NK-92 (cell line): ENCODE results near the gene GRWD1.
"Not testable (repeated sequence)": the region's sequence is repeated elsewhere in the genome, so short reads cannot be mapped to it uniquely, and the experiment has no call there.

Experiments used
- DNase-seq: peaks from one replicate; lab custom pipeline; 2025; ENCODE audit not compliant: unreplicated experiment; lab: John Stamatoyannopoulos, UW

GRWD1 gene

GRCh38 chr19:48478339-48479256, 32.8 kb downstream of the GRWD1 start:
- no peak for DNase-seq

- no peak for DNase-seq
These were observed 33.9 kb downstream of the GRWD1 start for GRCh38 chr19:48479686-48480085.

DNA sequence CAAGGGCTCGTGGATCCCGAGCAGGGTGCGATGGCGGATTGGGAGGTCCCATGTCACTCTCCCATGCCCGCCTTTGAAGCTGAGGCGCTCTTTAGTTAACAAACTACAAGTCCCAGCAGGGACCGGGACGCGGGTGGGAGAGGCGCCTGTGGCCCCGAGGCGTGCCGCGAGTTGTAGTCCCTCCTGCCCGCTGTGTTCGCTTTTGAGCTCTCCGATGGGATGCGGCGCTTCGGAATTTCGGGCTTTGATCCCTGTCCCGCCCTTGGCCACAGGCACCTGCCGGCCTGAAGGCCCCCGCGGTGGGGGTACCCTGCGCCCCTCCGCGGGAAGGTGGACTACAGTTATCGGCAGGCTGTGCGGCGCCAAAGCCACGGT, 34.4 kb downstream of the GRWD1 start:
- DNase-seq, result no peak

- DNase-seq, result no peak
These were observed 35.0 kb downstream of the GRWD1 start for GRCh38 chr19:48480558-48481500.

- no peak for DNase-seq
These were observed 36.3 kb downstream of the GRWD1 start for GRCh38 chr19:48481846-48482639.

DNA sequence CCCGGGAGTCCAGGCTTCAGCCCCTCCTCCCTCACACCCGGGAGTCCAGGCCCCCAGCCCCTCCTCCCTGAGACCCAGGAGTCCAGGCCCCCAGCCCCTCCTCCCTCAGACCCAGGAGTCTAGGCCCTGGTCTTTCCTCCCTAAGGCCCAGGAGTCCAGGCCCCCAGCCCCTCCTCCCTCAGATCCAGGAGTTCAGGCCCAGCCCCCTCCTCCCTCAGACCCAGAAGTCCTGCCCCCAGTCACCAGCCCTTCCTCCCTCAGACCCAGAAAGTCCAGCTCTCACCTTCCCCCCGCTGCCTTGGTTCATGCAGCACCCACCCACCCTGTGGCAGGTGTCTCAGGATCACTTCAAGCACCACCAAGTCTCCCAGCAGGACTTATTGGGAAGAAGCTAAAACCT, 37.5 kb downstream of the GRWD1 start:
- no peak for DNase-seq

- DNase-seq, result no peak
These were observed 38.6 kb downstream of the GRWD1 start for GRCh38 chr19:48484247-48484893.

DNA sequence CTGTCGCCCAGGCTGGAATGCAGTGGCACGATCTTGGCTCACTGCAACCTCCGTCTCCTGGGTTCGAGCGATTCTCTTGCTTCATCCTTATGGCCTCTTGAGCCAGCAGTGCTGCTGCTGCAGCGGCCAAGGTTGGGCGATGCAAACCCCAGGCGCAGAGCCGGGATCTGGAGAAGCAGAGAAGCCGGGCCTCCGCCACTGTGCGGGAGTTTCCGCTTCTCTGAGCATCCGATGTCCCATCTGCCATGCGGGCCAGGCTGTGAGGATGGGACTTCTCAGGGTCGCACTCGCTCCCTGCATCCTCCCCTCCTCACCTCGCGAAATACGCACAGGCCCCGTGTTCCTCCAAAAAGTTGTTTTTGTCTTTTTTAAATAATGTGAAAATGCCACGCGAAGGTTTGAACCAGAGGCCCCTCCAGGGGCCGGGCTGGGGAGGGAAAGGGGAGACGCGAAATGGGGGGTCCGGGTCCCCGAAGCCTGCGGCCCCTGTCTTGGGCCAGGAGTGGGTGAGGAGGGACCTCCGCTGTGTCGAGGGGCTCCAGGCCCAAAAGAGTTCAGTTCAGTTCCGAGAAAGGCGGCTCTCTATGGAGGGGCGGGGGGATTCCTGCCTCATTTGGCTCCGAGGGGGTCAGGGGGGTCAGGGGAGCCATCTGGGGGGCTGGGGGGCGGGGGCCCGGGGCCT, 39.3 kb downstream of the GRWD1 start:
- no peak for DNase-seq

- DNase-seq, result not testable (repeated sequence)
These were observed 40.9 kb downstream of the GRWD1 start for GRCh38 chr19:48486706-48487105.

- no peak for DNase-seq
These were observed 41.8 kb downstream of the GRWD1 start for GRCh38 chr19:48487544-48487943.

DNA sequence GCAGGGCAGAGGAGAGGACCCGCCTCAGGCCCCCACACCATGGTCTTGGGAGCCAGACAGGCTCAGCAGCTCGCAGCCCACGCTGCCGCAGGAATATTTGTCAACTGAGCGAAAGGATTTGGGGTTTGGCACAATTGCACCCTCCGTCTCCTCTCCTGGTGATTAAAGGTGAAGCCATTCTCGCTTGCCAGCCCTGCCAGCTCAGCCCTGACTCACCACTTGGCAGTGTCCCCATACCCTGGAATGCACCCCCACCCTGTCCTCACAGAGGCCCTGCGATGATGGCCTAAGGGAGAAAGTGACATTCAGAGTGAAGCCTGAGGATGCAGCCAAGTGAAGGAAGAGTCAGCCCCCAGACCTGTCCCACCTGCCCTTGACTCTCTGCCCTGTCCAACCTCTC, 42.2 kb downstream of the GRWD1 start:
- no peak for DNase-seq

- DNase-seq, result not testable (repeated sequence)
These were observed 42.7 kb downstream of the GRWD1 start for GRCh38 chr19:48488478-48488877.

- no peak for DNase-seq
These were observed 43.9 kb downstream of the GRWD1 start for GRCh38 chr19:48489608-48490216.

- DNase-seq, result no peak
These were observed 45.4 kb downstream of the GRWD1 start for GRCh38 chr19:48490981-48491792.

DNA sequence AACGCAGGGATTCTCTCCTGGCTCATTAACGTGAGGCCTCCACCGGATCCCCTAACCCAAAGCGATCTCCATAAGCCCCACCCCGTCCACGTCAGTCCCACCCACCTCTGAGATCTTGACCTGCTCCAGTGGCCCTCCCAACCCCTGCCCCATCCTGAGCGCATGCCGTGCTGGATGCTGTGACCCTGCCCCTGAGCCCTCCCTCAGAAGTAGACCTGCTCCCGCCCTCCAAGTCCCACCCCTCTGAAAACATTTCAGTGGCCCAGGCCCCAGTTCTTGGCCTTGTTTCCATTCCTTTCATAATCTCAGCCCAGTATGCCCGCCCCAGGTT, 46.0 kb downstream of the GRWD1 start:
- no peak for DNase-seq

- DNase-seq, result no peak
These were observed 47.3 kb downstream of the GRWD1 start for GRCh38 chr19:48492925-48493717.

- no peak for DNase-seq
These were observed 48.1 kb downstream of the GRWD1 start for GRCh38 chr19:48493718-48494401.
